OCI-LY7 (cell line): Measurements from ENCODE around the gene CD160. TPM values are rescaled to one million over a fixed set of nuclear protein-coding genes. Genes with fewer than 3 reads are reported as not detected.
"Not testable (repeated sequence)": the region's sequence is repeated elsewhere in the genome, so short reads cannot be mapped to it uniquely, and the experiment has no call there.

Source experiments
- BruUV-seq: library from RNA; stranded (reverse); fragments of 400-500 nt; replicated peaks from 2 replicates; lab custom pipeline; 2021; lab: Mats Ljungman, UMichigan
- CTCF ChIA-PET: fragments of 300-600 bp; sonication (Branson Sonifier 250); formaldehyde crosslinking; loops from one replicate; lab custom pipeline; 2022; ENCODE audit warnings: antibody characterized with exemption; ENCODE audit not compliant: unreplicated experiment; lab: Charles Lee
- POLR2A ChIA-PET: fragments of 300-600 bp; sonication (Branson Sonifier 250); formaldehyde crosslinking; loops from one replicate; lab custom pipeline; 2022; ENCODE audit warnings: antibody characterized with exemption; lab: Charles Lee
- DNase-seq: peaks from one replicate; pipeline ENCODE4 v3.0.0-alpha.2; 2015; ENCODE audit warnings: low spot score
- H2AFZ ChIP-seq: fragments of 200-600 bp; sonication (generic), shearing (Covaris generic); 2 replicates; pipeline ENCODE4 v1.6.1; 2014; ENCODE audit warnings: mild to moderate bottlenecking, antibody characterized with exemption, low read length, moderate library complexity
- H3K27ac ChIP-seq: fragments of 200-600 bp; sonication (generic); 2 replicates; pipeline ENCODE4 v1.5.1; 2014; ENCODE audit warnings: mixed run types, low read depth, mild to moderate bottlenecking, moderate library complexity, low read length, inconsistent platforms; ENCODE audit not compliant: poor library complexity, severe bottlenecking
- H3K36me3 ChIP-seq: fragments of 200-600 bp; sonication (generic); 2 replicates; pipeline ENCODE4 v1.6.1; 2014; ENCODE audit warnings: mild to moderate bottlenecking, antibody characterized with exemption, low read length, moderate library complexity, mixed read lengths; ENCODE audit not compliant: insufficient read depth
- H3K4me1 ChIP-seq: fragments of 200-600 bp; sonication (generic); 2 replicates; pipeline ENCODE4 v1.5.1; 2014; ENCODE audit warnings: mild to moderate bottlenecking, low read length; ENCODE audit not compliant: insufficient read depth, poor library complexity, severe bottlenecking
- H3K4me2 ChIP-seq: fragments of 200-600 bp; sonication (generic); 2 replicates; pipeline ENCODE4 v1.6.1; 2014; ENCODE audit warnings: mild to moderate bottlenecking, low read length
- H3K4me3 ChIP-seq: fragments of 200-600 bp; sonication (generic); 2 replicates; pipeline ENCODE4 v1.5.1; 2014; ENCODE audit warnings: mild to moderate bottlenecking, low read depth, low read length; ENCODE audit not compliant: poor library complexity, severe bottlenecking
- H3K79me2 ChIP-seq: fragments of 200-600 bp; sonication (generic); 2 replicates; pipeline ENCODE4 v1.6.1; 2016; ENCODE audit warnings: low read depth, mild to moderate bottlenecking, low read length, moderate library complexity, mixed read lengths; ENCODE audit not compliant: insufficient read depth
- H3K9me2 ChIP-seq: fragments of 200-600 bp; sonication (generic); 2 replicates; pipeline ENCODE4 v1.6.1; 2016; ENCODE audit warnings: mild to moderate bottlenecking, low read length, mixed read lengths; ENCODE audit not compliant: insufficient read depth
- H3K9me3 ChIP-seq: fragments of 200-600 bp; sonication (generic); 2 replicates; pipeline ENCODE4 v1.6.1; 2014; ENCODE audit warnings: mild to moderate bottlenecking, mixed run types, low read length, mixed read lengths
- H4K20me1 ChIP-seq: fragments of 200-600 bp; sonication (generic); 2 replicates; pipeline ENCODE4 v1.6.1; 2014; ENCODE audit warnings: mild to moderate bottlenecking, antibody characterized with exemption, low read length, moderate library complexity, mixed read lengths; ENCODE audit not compliant: insufficient read depth
- CTCF ChIP-seq: fragments of 200-600 bp; sonication (generic); conservative IDR thresholded peaks from 2 replicates; pipeline ENCODE4 v1.5.1; 2014; ENCODE audit warnings: mild to moderate bottlenecking, antibody characterized with exemption, low read length, moderate library complexity, mixed read lengths
- EZH2phosphoT487 ChIP-seq: fragments of 200-600 bp; sonication (generic); IDR thresholded peaks from 2 replicates; pipeline ENCODE4 v1.6.1; 2018; ENCODE audit warnings: low read depth, borderline replicate concordance, mild to moderate bottlenecking, mixed run types, antibody characterized with exemption, low read length, moderate library complexity, mixed read lengths
- intact Hi-C: fragments of 100-400 bp; cut with micrococcal nuclease; formaldehyde crosslinking; loops from one replicate; pipeline ENCODE4 v1.10.0; 2022; ENCODE audit not compliant: unreplicated experiment
- total RNA-seq, 2 experiments: library from RNA; depleted of rRNA in 1 of 2; stranded (reverse); fragments of >200 nt in 1 of 2; shearing (Covaris generic) in 1 of 2; gene quantifications; 2 replicates each; pipeline ENCODE4 v1.2.3, GENCODE V29; 2014 to 2022

The CD160 gene
- total RNA-seq, 2 experiments from 2014 or later, result not detected

- no peaks in the 10 kb centered on the region for H3K4me1 ChIP-seq
- ChIA-PET CTCF (interaction anchor here (0.6 kb wide), 1 partner anchor 42 kb away, joined by 4 read pairs; no protein-coding TSS in a partner anchor), POLR2A (interaction anchor here (1.1 kb wide), 1 partner anchor 10 kb away, joined by 3 read pairs; no protein-coding TSS in a partner anchor)
- intact Hi-C loops, result no loop called here
- H3K9me3 ChIP-seq, result no peaks in the 10 kb centered on the region
- H3K9me2 ChIP-seq, result no peaks in the 10 kb centered on the region
- H4K20me1 ChIP-seq, result no peaks in the 10 kb centered on the region
- no TSS peak for BruUV-seq
- no peak for TF ChIP-seq EZH2phosphoT487
- no peak for TF ChIP-seq CTCF
- H3K79me2 ChIP-seq, result no peaks in the 10 kb centered on the region
- DNase-seq, result no peak
- H3K36me3 ChIP-seq, result no peaks in the 10 kb centered on the region
- H3K4me3 ChIP-seq, result no peak overlapping the region
- H2AFZ ChIP-seq, result no peak overlapping the region
- H3K27ac ChIP-seq, result no peak overlapping the region
- H3K4me2 ChIP-seq, result no peak overlapping the region
Observed at GRCh38 chr1:145714524-145715111, 4.7 kb upstream of the CD160 start.

- DNase-seq, result no peak
- intact Hi-C loops, result no loop called here
- no peak overlapping the region for H3K4me3 ChIP-seq
- H3K27ac ChIP-seq, result no peak overlapping the region
- no peak overlapping the region for H3K4me2 ChIP-seq
- TF ChIP-seq CTCF, result no peak
- TF ChIP-seq EZH2phosphoT487, result no peak
- no peaks in the 10 kb centered on the region for H3K36me3 ChIP-seq
- no TSS peak for BruUV-seq
- H3K9me3 ChIP-seq, result no peaks in the 10 kb centered on the region
- CTCF ChIA-PET, result interaction anchor here (1.1 kb wide), 1 partner anchor 17 kb away, joined by 3 read pairs; no protein-coding TSS in a partner anchor
- no peaks in the 10 kb centered on the region for H3K9me2 ChIP-seq
- H3K4me1 ChIP-seq, result peaks cover 3% of the 10 kb centered on the region
- no peaks in the 10 kb centered on the region for H4K20me1 ChIP-seq
- H3K79me2 ChIP-seq, result no peaks in the 10 kb centered on the region
- H2AFZ ChIP-seq, result no peak overlapping the region
- POLR2A ChIA-PET, result no interaction called here
Observed at GRCh38 chr1:145716641-145717345, 2.5 kb upstream of the CD160 start.

DNA sequence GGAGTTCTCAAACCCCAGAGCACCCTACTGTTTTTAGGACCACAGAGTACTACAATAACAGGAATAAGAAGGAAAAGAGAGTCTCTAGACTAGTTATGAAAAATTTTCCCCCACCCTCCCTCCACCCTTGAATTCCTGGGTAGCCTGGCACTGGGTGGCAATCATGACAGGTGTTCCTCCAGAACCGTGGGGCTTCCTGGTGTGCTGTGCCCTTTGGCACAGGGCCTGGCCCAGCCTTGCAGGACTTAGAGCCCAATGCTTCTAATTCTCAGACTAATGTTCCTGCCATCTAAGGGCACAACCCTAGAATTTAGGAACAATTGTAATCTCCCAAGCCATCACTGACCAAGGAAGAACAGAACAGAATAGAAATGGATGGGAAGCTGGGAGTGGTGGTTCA lies 1.5 kb upstream of the CD160 start:
- no peaks in the 10 kb centered on the region for H3K9me3 ChIP-seq
- intact Hi-C loops, result no loop called here
- no peak for DNase-seq
- no peak overlapping the region for H3K27ac ChIP-seq
- no TSS peak for BruUV-seq
- TF ChIP-seq CTCF (no peak), EZH2phosphoT487 (no peak)
- H3K36me3 ChIP-seq, result no peaks in the 10 kb centered on the region
- no peaks in the 10 kb centered on the region for H4K20me1 ChIP-seq
- H3K4me3 ChIP-seq, result no peak overlapping the region
- no peaks in the 10 kb centered on the region for H3K9me2 ChIP-seq
- H2AFZ ChIP-seq, result no peak overlapping the region
- no peaks in the 10 kb centered on the region for H3K79me2 ChIP-seq
- ChIA-PET CTCF (no interaction called here), POLR2A (no interaction called here)
- H3K4me1 ChIP-seq, result peaks cover 3% of the 10 kb centered on the region
- H3K4me2 ChIP-seq, result no peak overlapping the region

- POLR2A ChIA-PET, H3K36me3 ChIP-seq, H3K79me2 ChIP-seq, CTCF ChIA-PET, H3K4me2 ChIP-seq, H3K9me3 ChIP-seq, H4K20me1 ChIP-seq, H3K4me3 ChIP-seq, H3K4me1 ChIP-seq, H3K27ac ChIP-seq, H2AFZ ChIP-seq, H3K9me2 ChIP-seq, intact Hi-C loops, BruUV-seq, DNase-seq: not testable (repeated sequence)
Observed at GRCh38 chr1:145718465-145718864, 834 bp upstream of the CD160 start.
